NT2/D1 (cell line): Measurements from ENCODE around the gene COL20A1.

ENCODE experiments used
- YY1 ChIP-seq: IDR thresholded peaks from 2 replicates; pipeline ENCODE4 v1.6.1; 2011; ENCODE audit not compliant: insufficient read length, insufficient read depth
- ZNF274 ChIP-seq: IDR thresholded peaks from 2 replicates; pipeline ENCODE4 v1.6.1; 2011; ENCODE audit warnings: mild to moderate bottlenecking, low read depth, low read length

DNA sequence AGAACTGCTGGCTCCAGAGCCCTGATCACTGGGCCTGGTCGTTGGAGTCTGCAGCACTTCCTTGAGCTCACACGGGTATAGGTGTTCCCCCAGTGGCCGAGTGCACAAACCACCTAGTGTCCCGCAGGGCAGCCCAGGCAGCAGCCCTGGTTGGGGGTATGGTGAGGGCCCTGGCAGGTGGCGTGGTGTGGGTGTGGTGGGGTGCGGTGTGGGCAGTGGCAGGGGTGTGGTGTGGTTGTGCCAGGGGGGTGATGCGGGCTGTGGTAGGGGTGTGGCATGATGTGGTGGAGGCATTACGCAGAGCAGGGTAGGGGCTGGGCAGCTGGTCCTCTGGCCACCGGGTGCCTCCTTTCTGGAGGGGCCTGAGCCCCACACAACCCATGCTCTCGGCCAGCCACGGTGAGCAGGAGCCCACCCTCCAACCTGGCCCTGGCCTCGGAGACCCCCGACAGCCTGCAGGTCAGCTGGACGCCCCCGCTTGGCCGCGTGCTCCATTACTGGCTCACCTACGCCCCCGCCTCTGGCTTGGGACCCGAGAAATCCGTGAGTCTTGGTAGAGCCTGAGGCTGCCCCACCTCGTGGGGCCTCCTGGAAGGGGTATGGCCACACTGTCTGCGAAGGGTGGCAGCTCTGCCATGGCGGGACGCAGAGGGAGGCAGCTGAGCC is 20.5 kb downstream of the COL20A1 start:
- no peak for TF ChIP-seq ZNF274
- no peak for TF ChIP-seq YY1
